DOHH2 (cell line): ENCODE measurements around the gene DDX39A.
"Not testable (repeated sequence)": the region's sequence is repeated elsewhere in the genome, so short reads cannot be mapped to it uniquely, and the experiment has no call there.

Source experiments
- CTCF ChIP-seq: fragments of 200-600 bp; sonication (generic); IDR thresholded peaks from one replicate; pipeline ENCODE4 v1.5.1; 2014; ENCODE audit warnings: antibody characterized with exemption, mild to moderate bottlenecking, low read depth, low read length; ENCODE audit not compliant: poor library complexity, severe bottlenecking
- EZH2phosphoT487 ChIP-seq: fragments of 200-600 bp; sonication (generic); IDR thresholded peaks from 2 replicates; pipeline ENCODE4 v1.6.1; 2017; ENCODE audit warnings: borderline replicate concordance, mild to moderate bottlenecking, antibody characterized with exemption, low read length, moderate library complexity, mixed read lengths

- TF ChIP-seq CTCF, EZH2phosphoT487: not testable (repeated sequence)
These were observed 43.3 kb upstream of the DDX39A start for GRCh38 chr19:14462401-14462800.
